GM19043 (cell line): ENCODE results near the gene ATP2B1.

Experiments
- ATAC-seq: cut with Tn5 transposase; IDR thresholded peaks from one replicate; pipeline ENCODE4 v1.9.1; 2021; ENCODE audit warnings: low read depth; ENCODE audit not compliant: unreplicated experiment

The ATP2B1 gene

GRCh38 chr12:89662623-89663022 lies 46.0 kb downstream of the ATP2B1 start:
- no peak for ATAC-seq

GRCh38 chr12:89661706-89662330 lies 46.8 kb downstream of the ATP2B1 start:
- peak; percentile 28 for ATAC-seq

DNA sequence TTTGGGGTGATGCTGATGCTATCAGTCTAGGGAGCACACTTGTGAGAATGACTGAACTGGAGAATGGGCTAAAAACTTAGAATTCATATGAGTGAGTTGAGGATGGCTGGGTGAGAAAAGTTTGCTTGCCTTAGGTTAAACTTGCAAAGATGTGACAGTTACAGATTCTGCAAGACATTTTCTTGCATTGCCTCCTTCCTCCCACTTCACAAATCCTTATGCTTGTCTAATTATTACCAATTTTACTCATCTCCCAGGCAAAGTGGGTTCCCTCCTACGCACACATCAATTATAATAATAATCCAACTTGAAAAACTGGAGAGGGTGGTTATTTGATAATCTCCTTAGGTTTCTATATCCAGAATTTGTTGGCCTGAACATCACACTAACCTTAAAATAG lies 50.9 kb downstream of the ATP2B1 start:
- ATAC-seq, result no peak

- ATAC-seq, result no peak
Measured at GRCh38 chr12:89657066-89657465, 51.6 kb downstream of the ATP2B1 start.

DNA sequence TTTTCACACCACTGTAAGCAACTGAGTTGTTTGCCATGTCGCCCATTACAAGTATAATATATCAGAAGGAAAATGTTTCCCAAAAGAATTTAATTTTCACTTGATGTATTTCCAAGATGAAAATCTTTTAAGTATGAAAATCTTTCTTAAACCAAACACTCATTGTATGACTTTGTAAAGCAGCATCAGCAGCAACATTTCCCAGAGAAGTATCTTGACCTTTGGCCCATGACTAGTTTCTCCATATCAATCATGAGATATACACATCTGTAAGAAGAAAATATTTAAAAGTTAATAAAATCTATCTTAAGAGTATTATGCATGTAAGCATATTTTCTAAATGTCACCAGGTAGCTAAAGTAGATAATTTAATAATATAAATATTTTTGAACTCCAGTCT lies 52.8 kb downstream of the ATP2B1 start:
- ATAC-seq, result no peak

DNA sequence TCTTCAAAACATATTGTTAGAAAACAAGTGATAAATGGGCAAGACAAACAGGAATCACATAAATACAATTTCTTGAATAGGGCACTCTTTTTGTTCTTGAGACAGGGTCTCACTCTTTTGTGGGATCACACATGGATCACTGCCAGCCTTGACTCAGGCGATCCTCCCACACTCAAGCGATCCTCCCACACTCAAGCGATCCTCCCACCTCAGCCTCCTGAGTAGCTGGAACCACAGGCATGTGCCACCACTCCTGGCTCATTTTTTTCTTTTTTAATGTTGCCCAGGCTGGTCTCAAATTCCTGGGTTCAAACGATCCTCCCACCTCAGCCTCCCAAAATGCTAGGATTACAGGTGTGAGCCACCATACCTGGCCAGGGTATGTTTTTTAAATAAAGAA lies 57.4 kb downstream of the ATP2B1 start:
- no peak for ATAC-seq

DNA sequence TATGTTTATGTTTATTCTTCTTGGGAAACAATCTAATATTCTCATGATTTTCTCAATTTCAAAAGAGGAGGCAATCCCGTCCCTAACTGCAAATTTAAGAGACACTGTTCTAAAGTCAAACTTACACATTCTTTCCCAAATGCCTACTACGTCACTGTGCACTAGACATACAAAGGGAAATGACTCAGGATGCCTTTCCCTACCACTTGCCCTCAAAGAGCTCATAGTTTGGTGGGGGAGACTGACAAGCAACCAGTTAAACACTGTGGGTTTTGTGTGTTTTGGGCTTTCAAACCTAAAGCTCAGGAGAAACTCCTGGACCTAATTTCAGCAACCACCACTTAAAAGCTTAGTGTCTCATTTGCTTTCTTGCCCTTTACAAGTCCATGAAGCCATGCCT lies 58.4 kb downstream of the ATP2B1 start:
- no peak for ATAC-seq

DNA sequence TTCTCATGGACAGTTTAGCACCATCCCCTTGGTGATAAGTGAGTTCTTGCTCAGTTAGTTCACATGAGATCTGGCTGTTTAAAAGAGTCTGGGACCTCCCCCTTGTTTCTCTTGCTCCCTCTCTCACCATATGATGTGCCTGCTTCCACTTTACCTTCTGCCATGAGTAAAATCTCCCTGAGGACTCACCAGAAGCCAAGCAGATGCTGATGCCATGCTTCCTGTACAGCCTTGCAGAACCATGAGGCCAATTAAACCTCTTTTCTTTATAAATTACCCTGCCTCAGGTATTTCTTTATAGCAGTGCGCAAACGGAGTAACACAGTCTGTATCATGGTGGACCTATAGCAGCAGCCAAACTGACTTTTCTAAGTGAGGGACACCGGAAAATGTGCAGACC lies 58.8 kb downstream of the ATP2B1 start:
- ATAC-seq, result no peak

DNA sequence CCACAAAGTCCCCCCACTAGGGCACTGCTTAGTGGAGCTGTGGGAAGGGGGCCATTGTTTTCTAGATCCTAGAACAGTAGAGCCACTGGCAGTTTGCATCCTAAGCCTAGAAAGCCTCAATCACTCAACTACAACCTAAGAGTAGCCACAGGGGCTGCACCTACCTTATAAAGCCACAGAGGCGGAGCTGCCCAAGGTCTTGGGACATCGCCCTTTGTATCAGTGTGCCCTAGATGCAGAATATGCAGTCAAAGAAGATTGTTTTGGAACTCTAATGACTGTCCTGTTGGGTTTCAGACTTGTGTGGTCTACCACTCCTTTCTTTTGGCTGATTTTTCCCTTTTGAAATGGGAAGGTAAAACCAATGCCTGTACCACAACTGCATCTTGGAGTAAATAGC lies 59.5 kb downstream of the ATP2B1 start:
- no peak for ATAC-seq

DNA sequence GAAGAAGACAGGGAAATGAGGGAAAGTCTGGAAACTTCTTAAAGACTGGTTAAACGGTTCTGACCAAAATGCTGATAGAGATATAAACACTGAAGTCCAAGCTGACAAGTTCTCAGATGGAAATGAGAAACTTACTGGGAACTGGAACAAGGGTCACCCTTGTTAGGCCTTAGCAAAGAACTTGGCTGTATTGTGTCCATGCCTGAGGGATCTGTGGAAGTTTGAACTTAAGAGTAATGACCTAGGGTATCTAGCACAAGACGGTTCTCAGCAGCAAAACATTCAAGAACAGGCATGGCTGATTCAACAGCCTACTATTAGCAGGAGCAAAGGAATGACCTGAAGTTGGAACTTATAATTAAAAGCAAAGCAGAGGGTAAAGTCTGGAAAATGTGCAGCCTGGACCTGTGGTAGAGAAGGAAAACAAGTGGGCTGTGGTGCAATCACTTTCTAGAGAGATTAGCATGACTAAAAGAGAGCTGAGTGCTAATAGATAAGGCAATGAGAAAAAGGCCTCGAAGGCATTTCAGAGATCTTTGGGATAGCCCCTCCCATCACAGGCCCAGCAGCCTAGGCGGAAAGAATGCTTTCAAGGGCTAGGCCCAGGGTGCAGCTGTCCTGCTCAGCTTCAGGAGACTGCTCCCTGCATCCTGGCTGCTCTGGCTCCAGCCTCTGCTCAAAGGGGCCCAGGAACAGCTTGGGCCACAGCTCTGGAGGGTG lies 60.3 kb downstream of the ATP2B1 start:
- ATAC-seq, result no peak

DNA sequence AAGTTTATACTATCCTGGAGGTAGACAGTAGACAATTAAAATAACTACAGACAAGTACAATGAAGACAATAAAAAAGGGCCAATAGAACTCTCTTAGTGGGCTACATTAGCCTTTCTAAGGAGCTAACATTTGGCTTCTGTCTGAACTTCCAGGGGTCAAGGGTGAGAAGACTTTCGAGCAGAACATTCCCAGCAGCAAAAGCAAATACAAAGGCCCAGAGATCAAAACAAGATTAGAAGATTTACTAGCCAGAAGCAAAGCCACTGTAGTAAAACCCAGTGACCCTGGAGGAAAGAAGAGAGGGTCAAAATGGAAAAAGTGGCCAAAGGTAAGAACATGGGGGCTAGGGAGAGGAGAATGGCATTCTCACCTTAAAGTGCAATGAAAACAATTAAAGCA lies 63.2 kb downstream of the ATP2B1 start:
- ATAC-seq, result no peak

DNA sequence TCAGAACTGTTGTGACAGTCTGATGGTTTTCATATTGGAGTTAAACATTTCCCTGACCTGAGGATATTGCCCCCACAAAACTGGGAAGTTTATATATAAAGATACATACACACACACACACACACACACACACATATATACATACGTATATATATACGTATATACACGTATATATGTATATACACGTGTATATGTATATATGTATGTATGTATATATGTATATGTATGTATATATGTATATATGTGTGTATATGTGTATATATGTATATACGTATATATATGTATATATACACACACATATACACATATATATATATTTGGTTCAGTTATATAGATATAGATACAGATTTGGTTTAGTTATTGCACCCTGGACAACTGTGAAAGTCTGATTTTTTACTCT lies 65.7 kb downstream of the ATP2B1 start:
- ATAC-seq, result no peak

DNA sequence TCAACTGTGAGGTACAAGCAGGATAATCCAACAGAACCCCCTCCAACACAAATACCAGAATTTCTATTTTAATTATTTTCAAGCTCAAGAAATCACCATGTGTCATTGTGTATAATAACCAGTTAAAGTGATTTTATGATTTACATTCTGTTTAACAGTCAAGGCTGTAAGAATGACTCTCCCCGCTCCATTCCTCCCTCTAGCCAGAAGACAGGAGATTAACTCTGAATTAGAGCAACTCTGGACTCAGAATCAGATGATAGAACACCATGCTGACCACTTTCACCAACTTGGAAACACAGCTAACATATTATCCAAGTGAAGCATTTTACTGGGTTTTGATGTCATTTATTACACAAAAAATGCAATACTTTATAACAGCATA lies 71.9 kb downstream of the ATP2B1 start:
- no peak for ATAC-seq

GRCh38 chr12:89636052-89636775 lies 72.4 kb downstream of the ATP2B1 start:
- no peak for ATAC-seq

- no peak for ATAC-seq
Measured at GRCh38 chr12:89634508-89634907, 74.1 kb downstream of the ATP2B1 start.

- ATAC-seq, result no peak
Measured at GRCh38 chr12:89632778-89633177, 75.9 kb downstream of the ATP2B1 start.

- no peak for ATAC-seq
Measured at GRCh38 chr12:89622115-89622514, 86.5 kb downstream of the ATP2B1 start.

DNA sequence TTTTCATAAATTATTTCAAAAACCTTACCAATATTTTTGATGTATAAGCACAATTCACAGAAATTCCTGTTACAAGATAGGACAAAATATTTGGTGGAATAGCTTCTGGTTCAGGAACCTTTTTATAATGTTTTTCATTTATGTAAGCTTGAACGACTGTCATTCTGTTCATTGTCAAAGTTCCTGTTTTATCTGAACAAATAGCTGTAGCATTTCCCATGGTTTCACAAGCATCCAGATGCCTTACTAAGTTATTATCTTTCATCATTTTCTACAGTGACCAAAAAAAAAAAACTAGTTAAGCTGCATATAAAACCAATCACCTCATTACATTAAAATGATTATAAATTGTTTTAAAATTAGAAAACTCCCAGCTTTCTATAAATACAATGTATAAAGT lies 87.1 kb downstream of the ATP2B1 start:
- ATAC-seq, result no peak

DNA sequence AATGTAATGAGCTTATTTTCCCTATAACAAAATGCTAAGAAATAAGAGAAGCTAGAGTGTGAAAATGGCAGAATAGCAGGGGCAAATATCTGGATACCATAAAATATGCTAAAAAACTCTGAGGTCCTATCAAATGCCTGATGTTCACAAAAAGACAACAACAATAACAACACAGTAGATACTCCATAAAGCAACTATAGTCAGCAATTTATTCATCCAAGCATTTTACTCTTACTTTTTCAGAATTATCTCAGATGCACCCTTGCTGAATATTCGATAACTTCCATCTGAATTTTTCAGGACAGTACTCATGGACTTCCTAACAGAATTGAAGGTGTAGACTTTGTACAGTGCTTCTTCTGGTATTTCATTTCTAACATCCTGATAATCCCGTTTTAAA lies 88.9 kb downstream of the ATP2B1 start:
- no peak for ATAC-seq

GRCh38 chr12:89618113-89618862 lies 90.3 kb downstream of the ATP2B1 start:
- no peak for ATAC-seq

GRCh38 chr12:89610366-89610765 lies 98.3 kb downstream of the ATP2B1 start:
- ATAC-seq, result no peak
